ENCODE results near the gene STK33.

The STK33 gene

GRCh38 chr11:8544807-8545206, 49.2 kb downstream of the STK33 start:
- Histone ChIP-seq H3K4me2 (ENCODE audit: low read depth, low read length) (no peak overlapping the region), H3K4me3 (ENCODE audit: low read length) (no peak overlapping the region), H3K9ac (ENCODE audit: low read length) (no peak overlapping the region), H3K4me1 (ENCODE audit: low read length) (no peaks in the 10 kb centered on the region), H3K36me3 (replicated peaks; ENCODE audit: insufficient read depth, low read length) (no peaks in the 10 kb centered on the region), H3K9me2 (replicated peaks; ENCODE audit: insufficient read depth, low read length) (no peaks in the 10 kb centered on the region), H2AFZ (ENCODE audit: low read length) (no peak overlapping the region), H3K27me3 (replicated peaks; ENCODE audit: insufficient read depth, low read length) (no peaks in the 10 kb centered on the region), H3K79me2 (ENCODE audit: low read length) (no peaks in the 10 kb centered on the region), H3K9me3 (replicated peaks; ENCODE audit: insufficient read depth, low read length) (no peaks in the 10 kb centered on the region), H4K20me1 (ENCODE audit: insufficient read depth, low read length) (no peaks in the 10 kb centered on the region), H3F3A (ENCODE audit: insufficient read depth, low read length) (no peaks in the 10 kb centered on the region), H3K27ac (ENCODE audit: low read length) (no peak overlapping the region)
- DNase-seq, result no peak
- TF ChIP-seq EZH2phosphoT487 (IDR thresholded peaks at IDR 0.05; ENCODE audit: low read length) (no peak), EZH2 (optimal IDR thresholded peaks at IDR 0.05; ENCODE audit: low read depth, low read length) (no peak), CTCF (IDR thresholded peaks at IDR 0.05; ENCODE audit: low read length) (no peak)

DNA sequence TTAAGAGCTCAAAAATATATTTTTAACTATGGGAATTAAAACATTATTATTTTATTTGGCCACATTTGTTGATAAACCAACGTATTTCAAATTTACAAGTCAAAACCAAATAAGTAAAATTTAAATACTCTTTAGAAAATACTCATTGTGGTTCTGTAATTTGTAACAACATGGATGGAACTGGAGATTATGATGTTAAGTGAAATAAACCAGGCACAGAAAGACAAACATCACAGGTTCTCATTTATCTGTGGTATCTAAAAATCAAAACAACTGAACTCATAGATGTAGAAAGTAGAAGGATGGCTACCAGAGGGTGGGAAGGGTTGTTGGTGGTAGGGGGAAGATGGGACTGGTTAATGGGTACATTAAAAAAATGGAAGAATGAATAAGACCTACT, 50.8 kb downstream of the STK33 start:
- H3K27ac ChIP-seq (ENCODE audit: low read length), result no peak overlapping the region
- H3K4me1 ChIP-seq (ENCODE audit: low read length), result no peaks in the 10 kb centered on the region
- no peak overlapping the region for H3K4me3 ChIP-seq (ENCODE audit: low read length)
- H3K9me3 ChIP-seq (replicated peaks; ENCODE audit: insufficient read depth, low read length), result no peaks in the 10 kb centered on the region
- H2AFZ ChIP-seq (ENCODE audit: low read length), result no peak overlapping the region
- H3F3A ChIP-seq (ENCODE audit: insufficient read depth, low read length), result no peaks in the 10 kb centered on the region
- H3K79me2 ChIP-seq (ENCODE audit: low read length), result no peaks in the 10 kb centered on the region
- H3K9ac ChIP-seq (ENCODE audit: low read length), result no peak overlapping the region
- H3K4me2 ChIP-seq (ENCODE audit: low read depth, low read length), result no peak overlapping the region
- TF ChIP-seq EZH2 (optimal IDR thresholded peaks at IDR 0.05; ENCODE audit: low read depth, low read length), result no peak
- TF ChIP-seq CTCF (IDR thresholded peaks at IDR 0.05; ENCODE audit: low read length), result no peak
- no peak for TF ChIP-seq EZH2phosphoT487 (IDR thresholded peaks at IDR 0.05; ENCODE audit: low read length)
- H3K9me2 ChIP-seq (replicated peaks; ENCODE audit: insufficient read depth, low read length), result no peaks in the 10 kb centered on the region
- no peak for DNase-seq
- H3K27me3 ChIP-seq (replicated peaks; ENCODE audit: insufficient read depth, low read length), result no peaks in the 10 kb centered on the region
- H3K36me3 ChIP-seq (replicated peaks; ENCODE audit: insufficient read depth, low read length), result no peaks in the 10 kb centered on the region
- no peaks in the 10 kb centered on the region for H4K20me1 ChIP-seq (ENCODE audit: insufficient read depth, low read length)

DNA sequence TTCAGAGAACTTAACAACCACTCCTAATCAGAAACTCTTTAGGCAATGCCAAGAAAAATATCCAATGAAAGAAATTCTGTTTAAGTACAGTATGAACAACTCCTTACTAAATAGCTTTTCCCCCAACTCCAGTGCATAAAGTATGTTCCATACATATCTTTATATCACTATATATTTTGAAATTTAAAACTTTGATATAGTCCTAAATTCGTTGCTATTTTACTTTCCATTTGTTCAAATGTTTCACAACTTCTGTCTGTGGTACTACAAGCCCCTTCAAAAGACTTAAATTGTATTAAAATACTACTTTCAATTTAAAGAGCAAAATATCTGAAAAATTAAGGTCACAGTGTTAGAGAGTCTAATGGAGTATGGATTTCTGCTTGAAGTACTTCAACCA, 52.6 kb downstream of the STK33 start:
- Histone ChIP-seq H3K9me3 (replicated peaks; ENCODE audit: insufficient read depth, low read length) (no peaks in the 10 kb centered on the region), H3K4me1 (ENCODE audit: low read length) (no peaks in the 10 kb centered on the region), H4K20me1 (ENCODE audit: insufficient read depth, low read length) (no peaks in the 10 kb centered on the region), H3K9me2 (replicated peaks; ENCODE audit: insufficient read depth, low read length) (no peaks in the 10 kb centered on the region), H3K9ac (ENCODE audit: low read length) (no peak overlapping the region), H2AFZ (ENCODE audit: low read length) (no peak overlapping the region), H3K79me2 (ENCODE audit: low read length) (no peaks in the 10 kb centered on the region), H3K4me3 (ENCODE audit: low read length) (no peak overlapping the region), H3F3A (ENCODE audit: insufficient read depth, low read length) (no peaks in the 10 kb centered on the region), H3K27me3 (replicated peaks; ENCODE audit: insufficient read depth, low read length) (no peaks in the 10 kb centered on the region), H3K4me2 (ENCODE audit: low read depth, low read length) (no peak overlapping the region), H3K36me3 (replicated peaks; ENCODE audit: insufficient read depth, low read length) (no peaks in the 10 kb centered on the region), H3K27ac (ENCODE audit: low read length) (no peak overlapping the region)
- TF ChIP-seq EZH2phosphoT487 (IDR thresholded peaks at IDR 0.05; ENCODE audit: low read length) (no peak), CTCF (IDR thresholded peaks at IDR 0.05; ENCODE audit: low read length) (no peak), EZH2 (optimal IDR thresholded peaks at IDR 0.05; ENCODE audit: low read depth, low read length) (no peak)
- DNase-seq, result no peak
